Thoracic aorta (tissue), 2 donors: Measurements from ENCODE around the gene COX20. TPM values are rescaled to one million over a fixed set of nuclear protein-coding genes. Genes with fewer than 3 reads are reported as not detected.

Experiments used
- ATAC-seq: fragments of 150-250 bp; one replicate; pipeline ENCODE4 v1.8.0; 2017; ENCODE audit warnings: low read depth; ENCODE audit not compliant: insufficient number of reproducible peaks, low FRiP score
- DNase-seq: peaks from one replicate; pipeline ENCODE4 v3.0.0-alpha.2; 2020; ENCODE audit warnings: low spot score
- H3K27ac ChIP-seq, 2 donors: fragments of 200-600 bp; sonication (generic); 1 replicate in 1 of 2; 2 replicates in 1 of 2; pipeline ENCODE4 v1.5.1; 2016; ENCODE audit warnings: mild to moderate bottlenecking in 2 of 2, moderate library complexity in 2 of 2
- H3K27me3 ChIP-seq: fragments of 200-600 bp; sonication (generic); replicated peaks from 2 replicates; pipeline ENCODE4 v1.6.0; 2016; ENCODE audit warnings: mild to moderate bottlenecking; ENCODE audit not compliant: insufficient read depth
- H3K36me3 ChIP-seq: fragments of 200-600 bp; sonication (generic); one replicate; pipeline ENCODE4 v1.5.1; 2016
- H3K4me1 ChIP-seq, 2 donors: fragments of 200-600 bp; sonication (generic); 1 replicate in 1 of 2; 2 replicates in 1 of 2; pipeline versions ENCODE4 v1.5.1 to v1.6.0; 2016; ENCODE audit warnings: low read depth in 2 of 2, mild to moderate bottlenecking in 1 of 2; ENCODE audit not compliant: control insufficient read depth in 1 of 2
- H3K4me3 ChIP-seq: fragments of 200-600 bp; sonication (generic); 2 replicates; pipeline ENCODE4 v1.5.1; 2016; ENCODE audit warnings: mild to moderate bottlenecking
- H3K9me3 ChIP-seq: fragments of 200-600 bp; sonication (generic); 2 replicates; pipeline ENCODE4 v1.5.1; 2016
- total RNA-seq, 2 donors: library from RNA; depleted of rRNA; stranded (reverse); fragments of >200 nt; gene quantifications; one replicate each; pipeline versions ENCODE4 v1.1.0 to v1.2.3, GENCODE V29; 2016
- TF ChIP-seq, protein P1 (sequence below): fragments of 200-600 bp; sonication (generic); IDR thresholded peaks from one replicate; pipeline ENCODE4 v1.5.1; 2019; ENCODE audit warnings: antibody characterized with exemption

COX20 gene
- total RNA-seq, 2 donors from 2014 or later: 10.8 to 38.0 TPM

DNA sequence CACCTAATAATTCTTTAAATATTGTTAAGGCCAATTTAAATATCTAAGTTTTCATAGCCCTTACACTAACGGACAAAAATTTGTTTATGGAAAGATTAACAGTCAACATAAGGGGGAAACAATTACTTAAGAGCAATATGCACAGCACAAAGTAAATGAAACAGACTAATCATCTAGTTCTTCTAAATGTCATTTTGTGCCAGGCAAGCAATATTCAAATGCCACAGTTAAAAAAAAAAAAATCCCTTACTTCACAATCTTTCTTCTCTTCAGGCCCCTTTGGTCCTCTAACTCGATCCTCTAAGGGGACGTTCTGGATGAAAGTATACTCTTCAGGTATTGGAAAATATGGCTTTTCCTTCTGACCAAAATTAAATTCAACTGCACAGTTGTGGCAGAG lies 22.3 kb downstream of the COX20 start:
- DNase-seq (no peak), ATAC-seq (no peak)
- Histone ChIP-seq H3K36me3 (peaks cover 63% of the 10 kb centered on the region), H3K27ac (no peak overlapping the region), H3K4me3 (no peak overlapping the region), H3K9me3 (no peaks in the 10 kb centered on the region), H3K27me3 (no peaks in the 10 kb centered on the region), H3K4me1 (peaks cover 37 to 67% of the 10 kb centered on the region in 2 donors)
- TF ChIP-seq, protein P1, sequence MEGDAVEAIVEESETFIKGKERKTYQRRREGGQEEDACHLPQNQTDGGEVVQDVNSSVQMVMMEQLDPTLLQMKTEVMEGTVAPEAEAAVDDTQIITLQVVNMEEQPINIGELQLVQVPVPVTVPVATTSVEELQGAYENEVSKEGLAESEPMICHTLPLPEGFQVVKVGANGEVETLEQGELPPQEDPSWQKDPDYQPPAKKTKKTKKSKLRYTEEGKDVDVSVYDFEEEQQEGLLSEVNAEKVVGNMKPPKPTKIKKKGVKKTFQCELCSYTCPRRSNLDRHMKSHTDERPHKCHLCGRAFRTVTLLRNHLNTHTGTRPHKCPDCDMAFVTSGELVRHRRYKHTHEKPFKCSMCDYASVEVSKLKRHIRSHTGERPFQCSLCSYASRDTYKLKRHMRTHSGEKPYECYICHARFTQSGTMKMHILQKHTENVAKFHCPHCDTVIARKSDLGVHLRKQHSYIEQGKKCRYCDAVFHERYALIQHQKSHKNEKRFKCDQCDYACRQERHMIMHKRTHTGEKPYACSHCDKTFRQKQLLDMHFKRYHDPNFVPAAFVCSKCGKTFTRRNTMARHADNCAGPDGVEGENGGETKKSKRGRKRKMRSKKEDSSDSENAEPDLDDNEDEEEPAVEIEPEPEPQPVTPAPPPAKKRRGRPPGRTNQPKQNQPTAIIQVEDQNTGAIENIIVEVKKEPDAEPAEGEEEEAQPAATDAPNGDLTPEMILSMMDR: no peak

- H3K4me1 ChIP-seq: peaks cover 37 to 67% of the 10 kb centered on the region in 2 donors
- ATAC-seq (no peak), DNase-seq (no peak)
- peaks cover 57% of the 10 kb centered on the region for H3K36me3 ChIP-seq
- TF ChIP-seq, protein P1: no peak
- H3K27me3 ChIP-seq: no peaks in the 10 kb centered on the region
- H3K27ac ChIP-seq: no peak overlapping the region
- H3K4me3 ChIP-seq: no peak overlapping the region
- H3K9me3 ChIP-seq: no peaks in the 10 kb centered on the region
These were observed 22.9 kb downstream of the COX20 start for GRCh38 chr1:244858357-244858756.

DNA sequence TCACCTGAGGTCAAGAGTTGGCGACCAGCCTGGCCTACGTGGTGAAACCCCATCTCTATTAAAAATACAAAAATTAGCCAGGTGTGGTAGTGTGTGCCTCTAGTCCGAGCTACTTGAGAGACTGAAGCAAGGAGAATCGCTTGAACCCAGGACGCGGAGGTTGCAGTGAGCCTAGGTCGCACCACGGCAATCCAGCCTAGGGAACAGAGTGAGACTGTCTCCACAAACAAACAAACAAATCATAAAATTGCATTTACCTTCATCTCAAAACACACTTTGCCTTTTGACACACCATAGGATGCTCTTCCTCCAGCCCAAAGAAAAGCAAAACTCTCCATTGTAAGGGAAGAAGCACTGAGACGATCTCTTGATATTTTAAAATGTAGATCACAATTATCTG lies 24.6 kb downstream of the COX20 start:
- peak overlapping the region; percentile 99 for H3K4me3 ChIP-seq
- peaks cover 34 to 65% of the 10 kb centered on the region in 2 donors for H3K4me1 ChIP-seq
- no peaks in the 10 kb centered on the region for H3K9me3 ChIP-seq
- H3K27me3 ChIP-seq: no peaks in the 10 kb centered on the region
- H3K27ac ChIP-seq: no peak overlapping the region
- DNase-seq (no peak), ATAC-seq (no peak)
- TF ChIP-seq, protein P1: no peak
- H3K36me3 ChIP-seq: peaks cover 46% of the 10 kb centered on the region

GRCh38 chr1:244860914-244861610 lies 25.6 kb downstream of the COX20 start:
- peaks cover 34 to 65% of the 10 kb centered on the region in 2 donors for H3K4me1 ChIP-seq
- peak overlapping the region in 1 of 2 donors; percentile 100 for H3K27ac ChIP-seq
- no peak for ATAC-seq

GRCh38 chr1:244861683-244862082 lies 26.2 kb downstream of the COX20 start:
- peak overlapping the region; percentile 26 to 100 for H3K27ac ChIP-seq
- TF ChIP-seq, protein P1: no peak
- ATAC-seq (no peak), DNase-seq (no peak)
- no peaks in the 10 kb centered on the region for H3K9me3 ChIP-seq
- peak overlapping the region; percentile 99 for H3K4me3 ChIP-seq
- H3K36me3 ChIP-seq: peaks cover 30% of the 10 kb centered on the region
- H3K4me1 ChIP-seq: peaks cover 34 to 62% of the 10 kb centered on the region in 2 donors
- H3K27me3 ChIP-seq: no peaks in the 10 kb centered on the region

More at GRCh38 chr1:244860914-244861610, 25.6 kb downstream of the COX20 start:
- Histone ChIP-seq H3K27me3 (no peaks in the 10 kb centered on the region), H3K9me3 (no peaks in the 10 kb centered on the region), H3K36me3 (peaks cover 36% of the 10 kb centered on the region), H3K4me3 (peak overlapping the region; percentile 99)
- TF ChIP-seq, protein P1: no peak
- no peak for DNase-seq
